Measurements from ENCODE around the gene RAB44. TPM values are rescaled to one million over a fixed set of nuclear protein-coding genes. Genes with fewer than 3 reads are reported as not detected.

The RAB44 gene
- total RNA-seq, 1 donor: 1.3 TPM

- H3K9me3 ChIP-seq (ENCODE audit: low read depth, low read length): no peaks in the 10 kb centered on the region
- peaks cover 73% of the 10 kb centered on the region for H3K4me1 ChIP-seq (ENCODE audit: insufficient read depth, low read length)
- no peaks in the 10 kb centered on the region for H3K27me3 ChIP-seq (ENCODE audit: insufficient read depth, low read length)
- H3K4me3 ChIP-seq (ENCODE audit: low read length): no peak overlapping the region
Observed at GRCh38 chr6:36752886-36753506, 55.4 kb downstream of the RAB44 start.

DNA sequence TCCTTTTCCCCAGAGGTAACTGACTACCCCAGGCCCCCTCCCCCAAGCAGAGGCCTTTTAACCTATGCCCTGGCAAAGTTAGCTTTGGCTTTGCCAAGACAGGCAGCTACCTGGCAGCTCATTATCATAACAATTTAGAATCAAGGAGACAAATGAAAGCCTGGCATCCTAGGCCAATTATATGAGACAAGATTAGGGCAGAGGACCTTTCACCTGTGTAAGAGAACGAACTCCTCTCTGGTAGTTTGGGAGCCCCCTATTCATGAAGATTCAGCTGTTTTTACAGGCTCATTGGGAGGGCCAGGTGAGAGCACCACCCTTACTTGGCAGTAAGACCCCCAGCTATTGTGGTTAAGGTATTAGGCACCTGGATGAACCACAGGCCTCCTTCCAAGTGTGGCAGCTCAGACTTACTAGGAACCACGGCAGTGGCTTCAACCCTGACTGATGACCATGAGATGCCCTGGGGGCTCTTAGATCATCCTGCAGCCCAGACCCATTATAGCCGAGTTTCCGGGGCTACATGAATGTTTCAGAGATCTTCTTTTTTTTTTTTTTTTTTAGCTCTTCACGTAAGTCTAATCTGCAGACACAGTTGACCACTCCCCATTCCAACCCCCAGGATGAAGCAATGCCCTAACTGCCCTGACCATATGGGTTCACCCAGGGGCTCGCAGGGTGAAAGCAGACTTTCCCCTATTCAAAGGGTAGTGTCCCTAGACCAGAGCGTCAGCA is 56.2 kb downstream of the RAB44 start:
- Histone ChIP-seq H3K27me3 (ENCODE audit: insufficient read depth, low read length) (no peaks in the 10 kb centered on the region), H3K9me3 (ENCODE audit: low read depth, low read length) (no peaks in the 10 kb centered on the region), H3K4me1 (ENCODE audit: insufficient read depth, low read length) (peaks cover 81% of the 10 kb centered on the region), H3K4me3 (ENCODE audit: low read length) (no peak overlapping the region)

GRCh38 chr6:36754582-36755434 is 57.2 kb downstream of the RAB44 start:
- H3K4me3 ChIP-seq (ENCODE audit: low read length): no peak overlapping the region
- no peaks in the 10 kb centered on the region for H3K9me3 ChIP-seq (ENCODE audit: low read depth, low read length)
- H3K4me1 ChIP-seq (ENCODE audit: insufficient read depth, low read length): peaks cover 84% of the 10 kb centered on the region
- no peaks in the 10 kb centered on the region for H3K27me3 ChIP-seq (ENCODE audit: insufficient read depth, low read length)

- Histone ChIP-seq H3K27me3 (ENCODE audit: insufficient read depth, low read length) (no peaks in the 10 kb centered on the region), H3K4me3 (ENCODE audit: low read length) (no peak overlapping the region), H3K4me1 (ENCODE audit: insufficient read depth, low read length) (peaks cover 84% of the 10 kb centered on the region), H3K9me3 (ENCODE audit: low read depth, low read length) (no peaks in the 10 kb centered on the region)
Observed at GRCh38 chr6:36755435-36756348, 58.1 kb downstream of the RAB44 start.

DNA sequence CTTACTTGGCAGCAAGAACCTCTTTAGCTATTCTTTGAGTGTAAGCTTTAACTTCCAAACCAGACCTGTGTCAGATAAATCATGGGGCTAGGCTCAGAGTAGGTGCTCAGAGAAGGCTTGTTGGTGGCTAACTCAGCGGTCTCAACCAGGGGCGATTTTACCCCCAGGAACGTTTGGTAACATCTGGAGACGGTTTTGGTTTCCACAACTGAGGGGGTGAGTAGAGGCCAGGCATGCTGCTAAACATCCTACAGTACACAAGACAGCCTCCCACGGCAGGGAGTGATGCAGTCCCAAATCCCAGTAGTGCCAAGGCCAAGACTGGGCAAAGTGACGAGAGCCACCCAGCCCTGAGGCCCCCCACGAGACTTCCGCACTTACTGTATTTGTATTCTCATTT is 59.2 kb downstream of the RAB44 start:
- Histone ChIP-seq H3K4me1 (ENCODE audit: insufficient read depth, low read length) (peaks cover 73% of the 10 kb centered on the region), H3K4me3 (ENCODE audit: low read length) (no peak overlapping the region), H3K9me3 (ENCODE audit: low read depth, low read length) (no peaks in the 10 kb centered on the region), H3K27me3 (ENCODE audit: insufficient read depth, low read length) (no peaks in the 10 kb centered on the region)

DNA sequence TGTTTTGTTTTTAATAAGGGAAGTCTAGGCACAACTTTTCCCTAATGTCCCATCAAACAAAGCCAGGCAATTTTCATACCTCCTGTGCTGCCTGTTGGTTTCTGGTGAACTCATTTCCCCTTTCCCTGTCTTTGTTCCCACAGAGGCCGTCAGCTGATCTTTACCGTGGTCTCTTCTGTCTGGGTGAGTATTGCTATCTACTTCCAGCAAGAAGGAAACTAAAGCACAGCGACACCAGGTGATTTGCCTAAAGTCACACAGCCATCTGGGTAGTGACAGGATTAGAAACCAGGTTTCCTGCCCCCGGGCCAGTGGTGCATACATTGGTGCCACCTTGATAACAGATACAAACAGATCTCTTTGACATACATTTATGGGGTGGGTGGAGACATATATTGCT is 59.6 kb downstream of the RAB44 start:
- Histone ChIP-seq H3K9me3 (ENCODE audit: low read depth, low read length) (no peaks in the 10 kb centered on the region), H3K4me3 (ENCODE audit: low read length) (no peak overlapping the region), H3K4me1 (ENCODE audit: insufficient read depth, low read length) (peaks cover 69% of the 10 kb centered on the region), H3K27me3 (ENCODE audit: insufficient read depth, low read length) (no peaks in the 10 kb centered on the region)

DNA sequence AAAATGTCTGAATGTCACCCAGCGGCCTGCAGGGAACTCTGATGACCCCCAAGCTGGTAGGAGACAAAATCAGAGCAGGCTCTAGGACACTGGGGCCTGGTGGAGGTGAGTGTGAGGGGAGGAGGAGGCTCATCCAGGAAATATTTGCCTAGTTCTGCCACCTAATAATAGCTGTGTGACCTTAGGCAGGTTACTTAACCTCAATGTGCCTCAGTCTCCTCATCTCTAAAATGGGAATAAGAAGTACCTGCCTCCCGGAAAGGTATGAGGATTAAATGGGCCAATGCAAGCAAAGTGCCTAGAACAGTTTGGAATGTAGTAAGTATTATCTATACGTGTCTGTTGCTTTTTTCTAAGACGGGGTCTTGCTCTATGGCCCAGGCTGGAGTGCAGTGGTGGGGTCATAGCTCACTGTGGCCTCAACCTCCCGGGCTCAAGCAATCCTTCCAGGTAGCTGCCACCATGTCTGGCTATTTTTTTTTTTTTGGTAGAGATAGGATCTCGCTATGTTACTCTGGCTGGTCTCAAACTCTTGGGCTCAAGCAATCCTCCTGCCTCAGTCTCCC is 60.4 kb downstream of the RAB44 start:
- Histone ChIP-seq H3K4me3 (ENCODE audit: low read length) (no peak overlapping the region), H3K4me1 (ENCODE audit: insufficient read depth, low read length) (peaks cover 60% of the 10 kb centered on the region), H3K27me3 (ENCODE audit: insufficient read depth, low read length) (no peaks in the 10 kb centered on the region), H3K9me3 (ENCODE audit: low read depth, low read length) (no peaks in the 10 kb centered on the region)

DNA sequence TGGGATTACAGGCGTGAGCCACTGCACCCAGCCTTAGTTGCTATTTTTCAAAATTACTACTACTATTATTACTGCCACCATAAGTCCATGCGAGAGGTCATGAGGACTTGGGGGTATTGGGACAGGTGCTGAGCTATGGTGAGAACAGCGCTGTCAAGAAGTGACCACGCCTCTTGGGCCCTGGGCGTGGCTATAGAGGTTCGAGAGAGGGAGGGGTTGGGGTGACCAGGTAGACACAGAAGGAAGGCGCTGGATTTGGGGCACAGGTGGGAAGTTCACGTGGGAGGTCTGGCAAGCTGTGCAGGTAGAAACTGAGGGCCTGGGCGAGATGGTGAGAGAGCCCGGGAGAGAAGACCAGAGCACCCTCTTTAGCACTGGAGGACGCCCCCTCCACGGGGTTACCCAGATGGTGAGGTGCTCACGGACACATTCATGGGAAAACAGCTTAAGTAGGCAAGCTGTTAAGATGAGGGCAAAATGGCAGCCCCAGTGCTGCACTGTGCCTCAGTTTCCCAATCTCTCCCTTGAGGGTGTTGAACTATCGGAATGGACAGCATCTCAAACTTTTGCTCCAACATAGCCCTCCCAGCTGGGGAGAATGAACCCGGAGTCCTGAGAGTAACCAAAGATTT is 61.0 kb downstream of the RAB44 start:
- Histone ChIP-seq H3K4me1 (ENCODE audit: insufficient read depth, low read length) (peaks cover 54% of the 10 kb centered on the region), H3K9me3 (ENCODE audit: low read depth, low read length) (no peaks in the 10 kb centered on the region), H3K4me3 (ENCODE audit: low read length) (no peak overlapping the region), H3K27me3 (ENCODE audit: insufficient read depth, low read length) (no peaks in the 10 kb centered on the region)

DNA sequence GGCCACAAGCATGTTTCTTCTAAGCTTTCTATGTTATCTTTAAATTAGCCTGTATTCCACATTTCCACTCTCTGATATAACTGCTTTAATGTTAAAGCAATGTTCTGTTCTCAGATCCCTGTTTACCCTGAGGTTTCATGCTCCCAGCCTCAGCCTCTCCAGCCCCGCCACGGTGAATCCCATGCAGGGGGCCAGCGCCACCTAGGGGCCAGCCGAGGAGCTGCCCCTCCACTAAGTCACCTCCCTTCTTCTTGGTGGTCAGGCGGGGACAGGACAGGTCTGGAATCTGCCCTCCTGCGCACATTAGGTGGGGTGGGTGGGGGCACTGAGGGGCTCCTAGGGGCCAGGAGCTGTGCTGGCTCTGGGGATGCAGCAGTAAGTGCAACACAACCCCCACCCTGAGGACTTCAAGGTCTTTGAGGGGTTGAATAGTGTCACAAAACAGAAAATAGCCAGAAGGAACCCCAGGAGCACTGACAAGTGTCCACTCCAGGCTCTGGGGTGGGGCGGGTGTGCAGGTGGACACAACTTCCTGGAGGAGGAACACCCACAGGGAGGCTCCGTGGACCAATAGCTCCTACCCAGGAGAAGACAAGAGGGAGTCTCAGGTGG is 61.6 kb downstream of the RAB44 start:
- H3K4me3 ChIP-seq (ENCODE audit: low read length): no peak overlapping the region
- no peaks in the 10 kb centered on the region for H3K27me3 ChIP-seq (ENCODE audit: insufficient read depth, low read length)
- H3K4me1 ChIP-seq (ENCODE audit: insufficient read depth, low read length): peaks cover 48% of the 10 kb centered on the region
- no peaks in the 10 kb centered on the region for H3K9me3 ChIP-seq (ENCODE audit: low read depth, low read length)

GRCh38 chr6:36760685-36761435 is 63.2 kb downstream of the RAB44 start:
- Histone ChIP-seq H3K9me3 (ENCODE audit: low read depth, low read length) (no peaks in the 10 kb centered on the region), H3K4me1 (ENCODE audit: insufficient read depth, low read length) (peaks cover 34% of the 10 kb centered on the region), H3K27me3 (ENCODE audit: insufficient read depth, low read length) (no peaks in the 10 kb centered on the region), H3K4me3 (ENCODE audit: low read length) (no peak overlapping the region)

DNA sequence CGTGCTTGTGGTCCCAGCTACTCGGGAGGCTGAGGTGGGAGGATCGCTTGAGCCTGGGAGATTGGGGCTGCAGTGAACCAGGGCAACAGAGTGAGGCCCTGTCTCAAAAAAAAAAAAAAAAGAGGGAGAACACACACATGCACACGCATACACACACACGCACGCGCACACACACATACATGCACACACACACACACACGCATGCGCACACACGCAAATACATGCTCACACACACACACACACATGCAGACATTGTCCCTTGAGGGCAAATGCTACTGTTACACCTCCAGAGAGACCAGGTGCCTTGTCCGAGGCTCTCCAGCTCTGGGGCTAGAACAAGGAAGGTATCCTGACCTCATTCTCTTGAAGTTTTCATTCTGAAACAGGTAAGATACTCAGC is 64.5 kb downstream of the RAB44 start:
- H3K27me3 ChIP-seq (ENCODE audit: insufficient read depth, low read length): no peaks in the 10 kb centered on the region
- H3K4me1 ChIP-seq (ENCODE audit: insufficient read depth, low read length): peaks cover 30% of the 10 kb centered on the region
- H3K9me3 ChIP-seq (ENCODE audit: low read depth, low read length): no peaks in the 10 kb centered on the region
- no peak overlapping the region for H3K4me3 ChIP-seq (ENCODE audit: low read length)

DNA sequence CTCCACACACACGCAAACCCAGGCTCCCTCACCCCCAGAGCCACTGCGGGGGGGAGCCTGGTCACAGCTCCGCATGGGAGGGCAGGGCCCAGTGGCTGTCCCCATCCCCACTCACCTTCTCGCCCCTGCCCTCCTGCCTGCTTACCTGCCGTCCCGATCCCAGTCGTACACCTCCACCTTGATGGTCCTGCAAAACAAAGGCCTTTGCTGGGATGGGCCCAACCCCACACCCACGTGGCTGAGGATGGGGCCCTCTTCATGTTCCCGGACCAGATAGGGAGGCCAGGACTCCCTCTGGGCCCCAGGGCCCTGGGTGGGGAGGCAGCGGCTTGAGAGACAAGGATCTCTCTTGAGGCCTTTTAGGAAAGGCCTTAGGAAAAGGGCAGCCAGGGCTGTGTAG is 67.6 kb downstream of the RAB44 start:
- H3K4me3 ChIP-seq (ENCODE audit: low read length): no peak overlapping the region
- no peaks in the 10 kb centered on the region for H3K9me3 ChIP-seq (ENCODE audit: low read depth, low read length)
- H3K4me1 ChIP-seq (ENCODE audit: insufficient read depth, low read length): peaks cover 32% of the 10 kb centered on the region
- no peaks in the 10 kb centered on the region for H3K27me3 ChIP-seq (ENCODE audit: insufficient read depth, low read length)
